ENCODE data around the gene CDR2.

CDR2 gene

DNA sequence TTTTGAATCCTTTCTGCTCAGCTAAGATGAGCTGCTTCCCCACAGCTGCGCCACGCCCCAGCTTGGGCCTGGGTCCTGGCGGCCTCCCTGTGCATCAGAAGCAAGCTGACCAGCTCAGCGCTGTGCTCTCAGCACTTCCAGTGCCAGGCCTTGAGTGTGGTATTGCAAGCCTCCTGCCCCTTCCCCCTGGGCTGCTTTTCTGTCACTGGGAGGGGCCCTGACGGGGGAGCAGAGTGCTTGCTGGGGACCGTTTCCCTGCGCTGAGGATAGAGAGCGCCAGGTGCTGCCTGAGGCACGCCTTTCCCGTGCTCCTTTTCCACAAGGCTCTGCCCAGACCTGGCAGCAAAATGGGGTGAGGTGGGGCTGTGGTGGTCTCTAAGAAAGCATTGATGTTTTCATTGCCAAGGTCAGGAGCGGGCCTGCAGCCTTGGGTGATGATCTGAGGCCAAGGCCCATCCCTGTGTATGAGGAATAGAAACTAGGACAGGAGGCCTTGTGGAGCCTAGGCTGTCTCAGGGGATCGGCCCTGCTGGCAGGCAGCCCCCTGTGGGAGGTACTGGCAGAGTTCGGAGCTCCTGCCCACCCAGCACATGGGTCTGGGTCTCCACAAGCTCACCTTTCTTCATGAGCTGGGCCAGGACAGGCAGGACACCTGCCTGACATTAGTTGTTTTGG, 47.5 kb downstream of the CDR2 start:
- H3K27ac ChIP-seq, result no peak overlapping the region
- no peak for DNase-seq (ENCODE audit: low read depth, low spot score)

DNA sequence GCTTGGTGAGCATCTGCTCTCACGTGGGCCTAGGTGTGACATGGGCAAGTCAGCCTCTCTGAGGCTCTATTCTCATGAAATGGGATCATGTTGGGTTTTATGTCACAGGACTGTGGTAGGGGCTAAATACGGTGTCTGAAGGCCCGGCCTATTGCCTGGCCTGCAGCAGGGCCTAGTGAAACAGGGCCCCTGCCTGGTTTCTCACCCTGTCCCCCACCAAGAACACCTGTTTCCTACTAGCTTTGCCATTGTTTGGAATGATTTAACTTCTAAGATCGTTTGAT, 48.1 kb downstream of the CDR2 start:
- H3K27ac ChIP-seq, result no peak overlapping the region

DNA sequence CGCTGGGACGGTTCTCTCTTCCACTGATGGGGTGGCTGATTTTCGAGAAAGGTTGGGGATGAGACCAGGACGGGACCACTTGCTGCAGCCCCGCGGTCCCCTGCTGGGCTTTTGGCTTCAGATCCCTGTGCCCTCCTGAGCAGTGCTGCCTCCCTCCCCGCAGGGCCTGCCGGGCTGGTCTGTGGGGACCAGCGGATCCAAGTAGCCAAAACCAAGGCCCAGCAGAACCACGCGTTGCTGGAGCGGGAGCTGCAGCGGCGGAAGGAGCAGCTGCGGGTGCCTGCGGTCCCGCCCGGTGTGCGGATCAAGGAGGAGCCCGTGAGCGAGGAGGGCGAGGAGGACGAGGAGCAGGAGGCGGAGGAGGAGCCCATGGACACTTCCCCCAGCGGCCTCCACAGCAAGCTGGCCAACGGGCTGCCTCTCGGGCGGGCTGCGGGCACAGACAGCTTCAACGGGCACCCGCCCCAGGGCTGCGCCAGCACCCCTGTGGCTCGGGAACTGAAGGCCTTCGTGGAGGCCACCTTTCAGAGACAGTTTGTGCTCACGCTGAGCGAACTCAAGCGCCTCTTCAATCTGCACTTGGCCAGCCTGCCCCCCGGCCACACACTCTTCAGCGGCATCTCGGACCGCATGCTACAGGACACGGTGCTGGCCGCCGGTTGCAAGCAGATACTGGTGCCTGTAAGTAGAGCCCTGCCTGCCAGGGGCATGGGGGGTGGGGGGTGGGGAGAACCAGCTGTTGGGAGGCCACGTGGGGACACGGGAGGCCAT, 48.6 kb downstream of the CDR2 start:
- H3K27ac ChIP-seq, result no peak overlapping the region
- no peak for DNase-seq (ENCODE audit: low read depth, low spot score)

More for the DNA sequence above, 48.1 kb downstream of the CDR2 start:
- DNase-seq (ENCODE audit: low read depth, low spot score), result no peak

DNA sequence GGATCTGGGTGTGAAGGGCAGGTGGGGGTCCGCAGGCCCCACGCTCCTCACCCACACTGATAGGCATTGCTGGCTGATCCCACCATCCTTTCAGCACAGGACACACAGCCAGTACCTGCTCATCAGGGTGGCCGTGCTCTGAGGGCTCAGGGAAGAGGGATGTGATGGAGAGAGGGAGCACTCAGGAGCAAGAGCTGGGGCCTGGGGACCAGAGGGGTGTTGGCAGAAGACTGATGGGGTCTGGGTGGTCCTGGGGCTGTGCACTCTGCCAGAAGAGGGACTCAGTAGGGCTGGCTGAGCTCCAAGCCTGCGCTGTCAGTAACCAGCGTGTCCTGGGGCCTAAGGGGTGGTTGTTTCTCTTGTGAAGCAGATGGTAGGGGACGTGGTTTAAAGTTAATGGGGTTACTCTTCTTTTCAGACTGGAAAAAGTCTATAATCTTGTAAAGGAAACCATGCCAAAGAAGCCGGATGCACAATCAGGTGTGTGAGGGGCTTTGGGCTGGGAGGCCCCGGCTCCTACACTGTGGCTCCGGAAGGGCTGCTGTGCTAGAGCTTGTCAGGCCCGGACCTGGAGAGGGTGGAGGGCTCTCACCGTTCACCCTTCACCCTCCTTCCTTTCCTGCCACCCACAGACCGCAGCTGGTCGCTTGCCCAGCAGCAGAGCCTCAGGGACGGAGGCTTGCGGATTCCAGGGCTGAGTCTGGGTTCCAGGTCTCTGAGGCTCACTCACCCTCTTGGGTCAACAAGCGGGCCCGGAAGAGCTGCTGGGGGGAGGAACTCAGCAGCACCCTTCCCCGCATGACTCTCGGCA, 49.4 kb downstream of the CDR2 start:
- H3K27ac ChIP-seq, result no peak overlapping the region
- DNase-seq (ENCODE audit: low read depth, low spot score), result no peak

DNA sequence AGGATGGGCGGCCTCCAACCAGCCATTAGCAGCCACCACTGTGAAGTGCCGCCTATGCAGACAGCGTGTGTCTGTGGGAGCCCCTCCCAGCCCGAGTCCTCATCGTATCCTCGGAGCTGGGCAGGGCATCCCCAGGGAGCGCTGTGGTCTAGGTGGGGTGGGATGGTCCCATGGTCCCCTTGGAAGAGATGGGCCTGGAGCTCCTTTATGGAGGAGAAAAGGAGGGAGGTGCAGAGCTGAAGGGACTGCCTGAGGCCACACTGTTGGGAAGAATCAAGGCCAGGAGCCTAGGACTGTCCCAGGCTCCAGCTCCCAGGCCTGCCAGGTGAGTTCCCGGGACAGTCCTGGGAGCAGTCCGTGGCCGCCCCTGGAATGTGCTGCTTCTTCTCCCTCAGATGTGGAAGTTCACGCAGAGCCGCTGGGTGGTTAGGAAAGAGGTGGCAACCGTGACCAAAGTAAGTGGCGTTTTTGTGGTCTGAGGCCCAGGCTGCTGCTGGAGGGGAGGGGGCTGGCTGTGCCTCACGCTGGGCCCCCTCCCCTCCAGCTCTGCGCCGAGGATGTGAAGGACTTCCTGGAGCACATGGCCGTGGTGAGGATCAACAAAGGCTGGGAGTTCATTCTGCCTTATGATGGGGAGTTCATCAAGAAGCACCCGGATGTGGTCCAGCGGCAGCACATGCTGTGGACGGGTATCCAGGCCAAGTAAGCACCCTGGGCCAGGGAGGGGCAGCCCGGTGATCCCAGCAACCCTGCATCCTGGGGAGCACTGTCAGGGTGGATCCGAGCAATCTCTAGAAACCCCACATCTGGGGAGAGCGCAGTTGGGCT, 50.2 kb downstream of the CDR2 start:
- no peak overlapping the region for H3K27ac ChIP-seq
- DNase-seq (ENCODE audit: low read depth, low spot score), result no peak

DNA sequence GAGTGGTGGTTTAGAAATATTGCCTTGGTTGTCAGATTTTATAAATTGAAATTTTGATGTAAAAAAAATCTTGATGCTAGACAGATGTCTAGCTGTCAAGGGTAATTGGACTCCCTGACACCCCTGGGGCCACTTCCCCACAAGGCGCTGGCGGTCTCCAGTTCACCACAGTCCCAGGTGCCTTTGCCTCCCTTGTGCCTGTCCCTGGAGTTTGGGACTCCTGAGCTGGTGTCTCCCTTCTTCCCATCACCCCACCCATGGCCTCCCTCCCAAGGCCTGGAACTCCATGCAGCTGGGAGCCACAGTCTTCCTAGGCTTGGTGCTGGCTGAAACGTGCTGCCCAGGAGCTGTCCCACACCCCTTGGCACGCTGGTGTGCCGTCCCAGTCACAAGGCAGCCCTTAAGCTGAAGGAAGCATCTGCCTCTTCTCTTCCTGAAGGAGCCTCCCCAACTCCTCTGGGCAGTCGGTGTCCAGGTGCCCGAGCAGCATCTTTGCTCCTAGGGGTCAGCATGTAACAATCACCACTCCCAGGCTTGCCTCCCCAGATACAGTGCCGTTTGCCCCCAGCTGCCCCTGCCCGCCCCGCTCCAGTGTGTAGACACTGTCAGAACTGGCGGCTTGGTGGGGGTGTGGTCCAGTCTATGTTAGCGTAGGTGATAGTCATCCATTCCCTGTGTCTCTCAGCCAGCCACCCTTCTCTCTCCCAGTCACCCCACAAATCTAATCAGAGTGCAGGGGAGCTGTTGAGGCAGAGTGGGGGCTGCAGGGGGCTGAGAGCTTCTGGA, 51.1 kb downstream of the CDR2 start:
- DNase-seq (ENCODE audit: low read depth, low spot score), result no peak
- H3K27ac ChIP-seq, result no peak overlapping the region

DNA sequence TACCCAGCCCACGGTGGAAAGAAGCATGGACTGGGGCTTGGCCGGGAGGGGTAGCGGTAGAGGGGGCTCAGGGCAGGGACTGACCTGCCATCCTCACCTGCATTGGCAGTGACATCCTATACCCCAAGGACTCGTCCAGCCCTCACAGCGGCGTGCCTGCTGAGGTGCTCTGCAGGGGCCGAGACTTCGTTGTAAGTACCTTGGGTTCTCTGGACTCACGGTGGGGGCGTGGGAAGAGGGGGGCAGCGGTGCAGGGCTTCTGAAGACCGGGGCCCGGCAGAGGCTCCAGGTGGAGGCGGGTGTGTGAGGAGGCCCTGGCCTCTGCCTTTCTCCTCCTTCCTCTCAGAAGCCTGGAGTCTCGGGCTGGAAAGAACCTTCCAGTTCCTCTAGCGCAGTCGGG, 51.7 kb downstream of the CDR2 start:
- no peak overlapping the region for H3K27ac ChIP-seq

DNA sequence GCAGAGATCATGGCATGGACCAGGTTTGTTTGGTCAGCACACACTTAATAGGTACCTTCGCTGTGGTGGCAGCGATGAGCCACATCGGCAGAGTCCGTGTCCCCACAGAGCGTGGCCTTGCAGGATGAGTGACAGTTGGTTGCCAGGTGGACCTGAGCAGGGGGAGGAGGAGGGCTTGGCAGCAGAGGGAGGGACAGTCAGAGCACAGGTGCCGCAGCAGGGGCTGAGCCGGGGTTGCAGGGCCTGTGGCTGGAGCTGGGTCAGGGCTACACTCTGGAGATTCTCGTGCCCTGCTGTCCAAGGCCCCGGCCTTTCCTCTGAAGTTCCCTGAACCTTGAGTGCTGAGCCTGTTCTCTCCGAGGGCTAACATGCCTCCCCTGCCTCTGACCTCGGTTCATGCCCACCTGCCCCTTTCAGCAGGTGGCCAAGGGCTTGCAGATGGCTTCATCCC, 52.4 kb downstream of the CDR2 start:
- DNase-seq (ENCODE audit: low read depth, low spot score), result no peak

More for the DNA sequence above, 51.7 kb downstream of the CDR2 start:
- no peak for DNase-seq (ENCODE audit: low read depth, low spot score)

DNA sequence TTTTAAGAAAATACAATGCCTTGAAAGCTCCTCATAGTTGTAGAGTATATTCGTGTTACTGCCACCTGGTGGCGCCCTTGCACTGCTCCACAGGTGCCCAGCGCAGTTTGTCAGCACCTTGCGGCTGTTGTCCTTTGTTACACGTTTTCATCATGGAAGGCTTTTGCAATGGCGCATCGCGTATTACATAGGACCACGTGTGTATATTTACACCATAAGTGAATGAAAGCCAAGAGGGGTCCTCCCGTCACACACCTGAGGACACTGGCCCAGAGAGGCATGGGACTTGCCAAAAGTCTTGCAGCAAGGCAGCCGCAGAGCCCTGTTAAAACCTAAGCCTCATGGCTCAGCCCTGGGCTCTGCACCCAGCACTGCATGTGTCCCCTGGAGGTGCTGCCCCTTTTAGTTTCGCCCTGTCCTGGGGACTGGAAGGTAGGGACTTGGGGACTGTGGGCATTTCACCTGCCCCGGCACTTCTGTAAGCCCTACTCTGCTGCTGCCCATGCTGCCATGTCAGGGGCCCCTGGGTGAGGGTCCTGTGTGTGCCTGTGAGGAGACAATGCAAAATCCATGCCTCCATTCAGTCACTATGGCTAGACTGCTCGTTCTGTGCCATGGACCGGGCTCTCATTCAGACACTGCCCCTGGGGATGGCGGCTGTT, 52.9 kb downstream of the CDR2 start:
- DNase-seq (ENCODE audit: low read depth, low spot score), result peak; percentile 31
- H3K27ac ChIP-seq, result no peak overlapping the region

More for the DNA sequence above, 52.4 kb downstream of the CDR2 start:
- no peak overlapping the region for H3K27ac ChIP-seq

DNA sequence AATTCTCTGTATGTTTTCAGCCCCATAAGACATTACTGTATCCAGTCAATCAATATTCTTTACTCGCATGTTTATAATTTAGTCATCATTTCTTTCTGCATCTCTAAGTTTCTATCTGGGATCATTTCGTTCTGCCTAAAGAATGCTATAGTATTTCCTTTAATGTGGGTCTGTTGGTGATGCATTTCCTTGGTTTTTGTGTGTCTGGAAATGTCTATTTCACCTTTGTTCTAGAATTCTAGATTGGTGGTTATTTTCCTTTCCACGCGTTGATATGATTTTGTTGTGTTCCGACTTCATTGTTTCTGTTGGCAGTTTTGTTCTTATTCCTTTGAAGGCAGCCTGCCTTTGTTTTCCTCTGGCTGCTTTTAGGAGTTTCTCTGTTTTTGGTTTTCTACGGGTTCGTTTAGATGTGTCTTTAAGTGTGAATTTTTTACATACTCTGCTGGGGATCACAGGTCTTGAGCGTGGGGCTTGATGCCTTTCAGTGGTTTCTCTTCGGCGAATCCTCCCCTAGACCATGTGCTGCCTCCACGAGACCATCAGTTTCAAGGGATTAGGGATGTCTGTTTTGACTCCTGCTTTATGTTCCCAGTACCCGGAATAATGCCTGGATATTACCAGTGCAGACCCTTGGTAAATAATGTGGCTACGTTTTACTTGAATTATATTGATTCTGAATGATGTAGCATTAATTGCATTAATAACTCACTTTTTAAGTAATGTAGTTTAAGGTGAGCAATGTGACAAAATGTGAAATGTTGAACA, 53.7 kb downstream of the CDR2 start:
- H3K27ac ChIP-seq, result no peak overlapping the region
- DNase-seq (ENCODE audit: low read depth, low spot score), result no peak

DNA sequence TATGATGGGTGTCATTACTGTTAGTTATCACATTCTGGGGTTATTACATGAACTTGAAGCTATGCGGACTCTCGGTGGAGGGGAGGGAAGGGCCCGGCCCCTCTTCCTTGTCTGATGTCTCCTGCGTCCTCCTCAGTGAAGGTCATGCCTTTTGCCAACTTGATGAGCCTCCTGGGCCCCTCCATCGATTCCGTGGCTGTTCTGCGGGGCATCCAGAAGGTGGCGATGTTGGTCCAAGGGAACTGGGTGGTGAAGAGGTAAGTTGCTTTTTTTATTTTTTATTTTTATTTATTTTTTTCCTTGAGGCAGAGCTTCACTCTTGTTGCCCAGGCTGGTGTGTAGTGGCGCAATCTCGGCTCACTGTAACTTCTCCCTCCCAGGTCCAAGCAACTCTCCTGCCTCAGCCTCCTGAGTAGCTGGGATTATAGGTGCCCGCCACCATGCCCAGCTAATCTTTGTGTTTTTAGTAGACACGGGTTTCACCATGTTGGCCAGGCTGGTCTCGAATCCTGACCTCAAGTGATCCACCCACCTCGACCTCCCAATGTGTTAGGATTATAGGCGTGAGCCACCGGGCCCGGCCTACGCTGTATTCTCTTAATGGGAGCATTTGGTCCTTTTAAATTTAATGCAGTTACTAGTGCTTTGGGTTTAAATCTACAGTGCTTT, 55.6 kb downstream of the CDR2 start:
- no peak for DNase-seq (ENCODE audit: low read depth, low spot score)
- H3K27ac ChIP-seq, result no peak overlapping the region

DNA sequence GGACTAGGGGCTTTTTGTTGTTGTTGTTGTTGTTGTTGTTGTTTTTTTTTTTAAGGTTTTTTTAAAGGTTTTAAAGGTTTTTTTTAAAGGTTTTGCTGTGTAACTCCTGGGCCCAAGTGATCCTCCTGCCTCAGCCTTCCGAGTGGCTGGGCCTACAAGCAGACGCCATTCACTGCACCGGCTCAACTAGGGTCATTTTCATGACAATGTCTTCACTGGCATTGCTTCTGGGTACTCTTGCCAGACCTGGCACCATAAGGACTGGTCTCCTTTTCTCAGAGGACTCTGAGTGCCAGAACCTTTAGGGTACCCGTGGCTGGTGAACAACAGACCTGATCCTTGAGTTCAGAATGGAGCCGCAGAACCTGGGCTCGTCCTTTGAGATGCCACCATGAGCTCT, 56.8 kb downstream of the CDR2 start:
- H3K27ac ChIP-seq, result no peak overlapping the region
- no peak for DNase-seq (ENCODE audit: low read depth, low spot score)

DNA sequence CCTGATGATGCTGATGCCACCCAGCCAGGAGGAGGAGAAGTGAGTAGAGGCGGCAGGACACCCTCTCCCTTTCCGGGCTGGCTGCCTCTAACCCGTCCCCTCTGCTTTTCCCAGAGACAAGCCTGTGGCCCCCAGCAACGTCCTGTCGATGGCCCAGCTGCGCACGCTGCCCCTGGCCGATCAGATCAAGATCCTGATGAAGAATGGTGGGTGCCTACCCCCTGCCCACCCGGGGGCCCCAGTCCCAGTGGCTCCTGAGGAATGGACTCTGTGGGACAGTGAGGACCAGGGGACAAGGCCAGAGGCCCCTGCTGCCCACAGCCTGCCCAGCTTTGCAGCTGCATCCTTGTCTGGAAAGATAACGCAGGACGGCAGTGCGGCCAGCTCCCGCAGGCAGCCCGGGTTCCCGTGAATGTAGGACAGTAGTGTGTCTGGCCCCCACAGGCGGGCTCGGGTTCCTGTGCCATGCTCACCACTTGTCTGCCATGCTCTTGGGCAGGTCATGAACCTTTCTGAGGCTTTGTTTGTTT, 57.4 kb downstream of the CDR2 start:
- H3K27ac ChIP-seq, result no peak overlapping the region
- no peak for DNase-seq (ENCODE audit: low read depth, low spot score)

DNA sequence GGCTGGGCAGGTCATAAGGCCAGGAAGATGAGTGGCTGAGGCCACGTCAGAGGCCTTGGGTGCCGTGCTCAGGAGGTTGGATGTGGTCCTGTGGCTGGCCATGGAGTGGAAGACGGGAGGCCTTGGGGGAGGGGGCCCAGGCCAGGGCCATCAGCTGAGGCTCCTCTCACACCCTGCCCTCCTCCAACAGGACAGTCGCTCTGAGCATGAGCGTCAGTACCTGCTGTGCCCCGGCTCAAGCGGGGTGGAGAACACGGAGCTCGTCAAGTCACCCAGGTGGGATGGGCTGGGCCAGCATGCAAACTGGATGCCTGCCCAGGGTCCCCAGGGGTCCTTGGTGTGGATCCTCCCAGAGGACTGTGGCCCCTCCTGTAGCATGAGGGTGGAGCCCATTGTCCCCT, 58.0 kb downstream of the CDR2 start:
- DNase-seq (ENCODE audit: low read depth, low spot score), result no peak
- no peak overlapping the region for H3K27ac ChIP-seq

DNA sequence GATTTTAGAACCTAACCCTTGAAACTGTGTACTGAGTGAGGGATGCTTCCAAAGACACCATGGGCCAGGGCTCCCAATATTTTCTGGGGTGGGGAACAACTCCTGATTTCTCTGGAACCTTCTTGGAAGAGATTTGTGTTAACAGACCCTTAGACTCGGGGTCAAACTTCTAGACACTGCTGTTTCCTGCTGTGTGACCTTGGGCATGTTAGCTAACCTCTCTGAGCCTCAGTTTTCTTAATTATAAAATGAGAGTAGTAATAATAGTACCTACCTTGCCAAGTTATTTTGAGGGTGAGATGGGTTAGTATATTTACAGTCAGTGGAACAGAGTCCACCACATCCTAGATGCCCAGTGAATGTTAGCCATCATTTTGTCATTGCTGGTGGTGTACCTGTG, 58.4 kb downstream of the CDR2 start:
- no peak for DNase-seq (ENCODE audit: low read depth, low spot score)
- no peak overlapping the region for H3K27ac ChIP-seq

DNA sequence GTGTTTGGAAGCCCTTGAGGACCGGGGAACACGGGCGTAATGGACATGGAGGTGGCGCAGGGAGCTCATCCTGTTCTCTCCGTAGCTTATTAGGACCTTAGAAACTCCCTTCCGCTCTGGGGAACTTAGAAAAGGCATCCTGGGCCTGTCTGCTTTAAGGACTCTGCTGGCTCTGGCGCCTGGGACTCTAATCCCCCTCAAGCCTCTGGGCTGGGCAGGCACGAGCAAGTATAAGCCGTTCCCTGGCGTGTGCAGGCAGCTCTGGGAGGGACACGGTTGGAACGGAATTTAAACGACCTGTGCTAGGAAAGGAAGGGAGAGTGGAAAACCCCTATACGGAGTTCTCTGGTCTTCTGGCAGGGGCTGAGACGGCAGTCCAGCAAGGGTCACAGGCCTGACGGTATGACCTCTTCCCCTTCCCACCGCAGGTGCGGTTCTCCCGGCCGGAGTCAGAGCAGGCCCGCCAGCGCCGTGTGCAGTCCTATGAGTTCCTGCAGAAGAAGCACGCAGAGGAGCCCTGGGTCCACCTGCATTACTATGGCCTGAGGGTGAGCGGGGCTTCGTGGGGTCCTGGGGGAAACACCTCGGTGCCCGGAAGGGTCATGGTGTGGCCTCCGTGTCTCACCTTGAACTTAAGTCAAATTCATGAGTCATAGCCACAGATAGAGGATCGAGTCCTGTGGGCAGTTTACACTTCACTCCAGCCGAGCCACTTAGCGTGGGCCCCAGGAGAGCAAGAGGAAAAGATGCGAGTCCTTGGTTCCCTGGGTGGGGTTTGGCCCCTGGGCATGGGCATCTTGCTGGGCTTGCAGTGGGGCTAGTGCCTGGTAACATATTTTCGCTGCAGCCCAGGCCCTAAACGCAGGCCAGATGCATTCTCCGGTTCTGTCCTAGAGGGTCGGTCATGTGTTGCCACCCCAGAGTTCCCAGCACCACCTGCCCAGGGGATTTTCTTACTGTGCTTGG, 59.5 kb downstream of the CDR2 start:
- peak overlapping the region; percentile 61 for H3K27ac ChIP-seq
- peak; percentile 20 for DNase-seq (ENCODE audit: low read depth, low spot score)

Data from epithelial cell of prostate (primary cell).